Gastrocnemius medialis (tissue), 4 donors: ENCODE results near the gene SHQ1.

ENCODE experiments used
- POLR2A ChIP-seq, 2 donors: fragments of 450-650 bp; IDR thresholded peaks; one replicate each; pipeline ENCODE4 v1.6.1; 2017; ENCODE audit warnings: antibody characterized with exemption in 2 of 2, mild to moderate bottlenecking in 2 of 2, moderate library complexity in 2 of 2
- TF ChIP-seq, protein P1 (sequence below), 5 experiments: fragments of 450-650 bp in 3 of 5; fragments of 200-600 bp in 2 of 5; sonication (generic) in 2 of 5; IDR thresholded peaks in 4 of 5; conservative IDR thresholded peaks in 1 of 5; 1 replicate in 4 of 5; 2 replicates in 1 of 5; pipeline ENCODE4 v1.5.1; 2016 to 2019; ENCODE audit warnings: antibody characterized with exemption in 5 of 5, mild to moderate bottlenecking in 3 of 5, moderate library complexity in 3 of 5

DNA sequence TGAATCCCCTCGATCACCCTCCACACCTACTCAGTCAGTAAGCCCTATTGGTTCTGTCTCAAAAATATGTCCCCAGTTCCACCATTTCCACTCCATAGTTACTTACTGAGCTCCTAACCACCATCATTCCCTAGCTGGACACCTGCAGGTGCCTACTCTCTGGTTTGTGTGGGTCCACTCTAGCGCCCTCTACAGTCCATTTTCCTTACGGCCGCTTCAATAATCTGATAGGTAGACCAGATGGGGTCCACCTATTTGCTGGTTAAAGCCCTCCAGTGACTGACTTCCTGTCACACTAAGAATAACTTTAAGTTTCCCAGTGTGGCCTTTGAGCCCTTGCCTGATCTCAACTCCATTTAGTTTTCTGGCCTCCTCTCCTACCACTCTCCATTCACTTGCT, 44.6 kb upstream of the SHQ1 start:
- TF ChIP-seq, protein P1, sequence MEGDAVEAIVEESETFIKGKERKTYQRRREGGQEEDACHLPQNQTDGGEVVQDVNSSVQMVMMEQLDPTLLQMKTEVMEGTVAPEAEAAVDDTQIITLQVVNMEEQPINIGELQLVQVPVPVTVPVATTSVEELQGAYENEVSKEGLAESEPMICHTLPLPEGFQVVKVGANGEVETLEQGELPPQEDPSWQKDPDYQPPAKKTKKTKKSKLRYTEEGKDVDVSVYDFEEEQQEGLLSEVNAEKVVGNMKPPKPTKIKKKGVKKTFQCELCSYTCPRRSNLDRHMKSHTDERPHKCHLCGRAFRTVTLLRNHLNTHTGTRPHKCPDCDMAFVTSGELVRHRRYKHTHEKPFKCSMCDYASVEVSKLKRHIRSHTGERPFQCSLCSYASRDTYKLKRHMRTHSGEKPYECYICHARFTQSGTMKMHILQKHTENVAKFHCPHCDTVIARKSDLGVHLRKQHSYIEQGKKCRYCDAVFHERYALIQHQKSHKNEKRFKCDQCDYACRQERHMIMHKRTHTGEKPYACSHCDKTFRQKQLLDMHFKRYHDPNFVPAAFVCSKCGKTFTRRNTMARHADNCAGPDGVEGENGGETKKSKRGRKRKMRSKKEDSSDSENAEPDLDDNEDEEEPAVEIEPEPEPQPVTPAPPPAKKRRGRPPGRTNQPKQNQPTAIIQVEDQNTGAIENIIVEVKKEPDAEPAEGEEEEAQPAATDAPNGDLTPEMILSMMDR (IDR thresholded peaks at IDR 0.05 in 4 of 5, conservative IDR thresholded peaks at IDR 0.05 in 1 of 5) = no peak
- TF ChIP-seq POLR2A (IDR thresholded peaks at IDR 0.05) = no peak
